Activated CD8-positive, alpha-beta memory T cell treated with anti-CD3 and anti-CD28 coated beads for 1 hour (primary cell): ENCODE measurements around the gene CALML3.

ENCODE experiments used
- DNase-seq, 2 donors: peaks; one replicate each; pipeline ENCODE4 v3.0.0-alpha.2; 2020; ENCODE audit warnings: low read depth in 1 of 2; ENCODE audit errors: extremely low read depth in 1 of 2

Gene CALML3

GRCh38 chr10:5523796-5524574 is 776 bp upstream of the CALML3 start:
- DNase-seq, result no peak

GRCh38 chr10:5525561-5526341 is 990 bp downstream of the CALML3 start:
- DNase-seq, result no peak

GRCh38 chr10:5526691-5527331 is 2.0 kb downstream of the CALML3 start:
- no peak for DNase-seq

GRCh38 chr10:5527332-5528200 is 2.8 kb downstream of the CALML3 start:
- DNase-seq, result no peak

GRCh38 chr10:5528989-5529701 is 4.4 kb downstream of the CALML3 start:
- no peak for DNase-seq

GRCh38 chr10:5529702-5530411 is 5.1 kb downstream of the CALML3 start:
- no peak for DNase-seq

GRCh38 chr10:5530412-5530806 is 5.6 kb downstream of the CALML3 start:
- no peak for DNase-seq

GRCh38 chr10:5530846-5531557 is 6.2 kb downstream of the CALML3 start:
- DNase-seq, result no peak

GRCh38 chr10:5531558-5532306 is 7.0 kb downstream of the CALML3 start:
- no peak for DNase-seq

- DNase-seq, result no peak
Observed at GRCh38 chr10:5532307-5532605, 7.5 kb downstream of the CALML3 start.

- DNase-seq, result no peak
Observed at GRCh38 chr10:5532618-5533097, 7.9 kb downstream of the CALML3 start.

- no peak for DNase-seq
Observed at GRCh38 chr10:5533098-5533731, 8.5 kb downstream of the CALML3 start.

- no peak for DNase-seq
Observed at GRCh38 chr10:5534051-5534821, 9.5 kb downstream of the CALML3 start.

- DNase-seq, result no peak
Observed at GRCh38 chr10:5534880-5535856, 10.4 kb downstream of the CALML3 start.

GRCh38 chr10:5536486-5537081 is 11.8 kb downstream of the CALML3 start:
- no peak for DNase-seq
